H9 (cell line): ENCODE measurements around the gene SLC25A25. TPM values are rescaled to one million over a fixed set of nuclear protein-coding genes. Genes with fewer than 3 reads are reported as not detected.

Source experiments
- DNase-seq: peaks from one replicate; pipeline ENCODE4 v3.0.0-alpha.2; 2017
- H2AFZ ChIP-seq: one replicate; pipeline ENCODE4 v1.6.1; 2013; ENCODE audit warnings: mild to moderate bottlenecking, low read length, control low read depth, moderate library complexity
- H2AK5ac ChIP-seq: 2 replicates; pipeline ENCODE4 v1.6.1; 2013; ENCODE audit warnings: low read length, control low read depth, mixed read lengths; ENCODE audit not compliant: insufficient read length
- H2BK120ac ChIP-seq: one replicate; pipeline ENCODE4 v1.6.1; 2013; ENCODE audit warnings: low read depth, mild to moderate bottlenecking, low read length, control low read depth, inconsistent platforms; ENCODE audit not compliant: poor library complexity, severe bottlenecking
- H2BK12ac ChIP-seq: 2 replicates; pipeline ENCODE4 v1.6.1; 2013; ENCODE audit warnings: low read length, control low read depth, mixed read lengths, low read depth; ENCODE audit not compliant: insufficient read length
- H2BK15ac ChIP-seq: 2 replicates; pipeline ENCODE4 v1.6.1; 2013; ENCODE audit warnings: low read depth, low read length, control low read depth
- H2BK20ac ChIP-seq: one replicate; pipeline ENCODE4 v1.6.1; 2013; ENCODE audit warnings: low read depth, mild to moderate bottlenecking, low read length, control low read depth, inconsistent platforms; ENCODE audit not compliant: poor library complexity, severe bottlenecking
- H2BK5ac ChIP-seq: 2 replicates; pipeline ENCODE4 v1.6.1; 2013; ENCODE audit warnings: low read length, control low read depth, mixed read lengths; ENCODE audit not compliant: insufficient read length
- H3K14ac ChIP-seq: 2 replicates; pipeline ENCODE4 v1.6.1; 2013; ENCODE audit warnings: low read length, control low read depth; ENCODE audit not compliant: insufficient read depth
- H3K18ac ChIP-seq: 2 replicates; pipeline ENCODE4 v1.6.1; 2013; ENCODE audit warnings: low read depth, mild to moderate bottlenecking, mixed read lengths, low read length, control low read depth; ENCODE audit not compliant: insufficient read length
- H3K23ac ChIP-seq: 2 replicates; pipeline ENCODE4 v1.6.1; 2013; ENCODE audit warnings: low read length, control low read depth, mixed read lengths, low read depth; ENCODE audit not compliant: insufficient read length
- H3K23me2 ChIP-seq: 2 replicates; pipeline ENCODE4 v1.6.1; 2013; ENCODE audit warnings: low read depth, mild to moderate bottlenecking, mixed read lengths, low read length, control low read depth; ENCODE audit not compliant: insufficient read length, poor library complexity, severe bottlenecking
- H3K27ac ChIP-seq: 2 replicates; pipeline ENCODE4 v1.5.1; 2013; ENCODE audit warnings: low read length, control low read depth, mixed read lengths, low read depth; ENCODE audit not compliant: insufficient read length
- H3K27me3 ChIP-seq: 2 replicates; pipeline ENCODE4 v1.6.1; 2013; ENCODE audit warnings: low read length, control low read depth, inconsistent platforms; ENCODE audit not compliant: insufficient read depth
- H3K4ac ChIP-seq: 2 replicates; pipeline ENCODE4 v1.6.1; 2013; ENCODE audit warnings: low read depth, mild to moderate bottlenecking, control low read depth, inconsistent platforms, low read length, moderate library complexity
- H3K4me1 ChIP-seq: 2 replicates; pipeline ENCODE4 v1.6.1; 2013; ENCODE audit warnings: low read length, control low read depth, inconsistent platforms; ENCODE audit not compliant: insufficient read depth
- H3K4me2 ChIP-seq: 2 replicates; pipeline ENCODE4 v1.6.1; 2013; ENCODE audit warnings: low read length, control low read depth, mixed read lengths; ENCODE audit not compliant: insufficient read length, insufficient read depth
- H3K56ac ChIP-seq: 2 replicates; pipeline ENCODE4 v1.6.1; 2013; ENCODE audit warnings: low read depth, mild to moderate bottlenecking, mixed read lengths, low read length, control low read depth; ENCODE audit not compliant: insufficient read length
- H3K79me1 ChIP-seq: 2 replicates; pipeline ENCODE4 v1.6.1; 2013; ENCODE audit warnings: low read depth, mild to moderate bottlenecking, moderate library complexity, low read length, control low read depth, inconsistent platforms; ENCODE audit not compliant: insufficient read depth, poor library complexity, severe bottlenecking
- H3K79me2 ChIP-seq: 2 replicates; pipeline ENCODE4 v1.6.1; 2013; ENCODE audit warnings: low read length, control low read depth, inconsistent platforms; ENCODE audit not compliant: insufficient read depth
- H3K9ac ChIP-seq: 2 replicates; pipeline ENCODE4 v1.6.1; 2013; ENCODE audit warnings: low read length, control low read depth, mixed read lengths; ENCODE audit not compliant: insufficient read length; ENCODE audit errors: extremely low read depth
- H3K9me3 ChIP-seq: one replicate; pipeline ENCODE4 v1.6.1; 2013; ENCODE audit warnings: low read depth, low read length, inconsistent platforms; ENCODE audit not compliant: control insufficient read depth
- H3T11ph ChIP-seq: one replicate; pipeline ENCODE4 v1.6.1; 2013; ENCODE audit warnings: mild to moderate bottlenecking, low read length, control low read depth, inconsistent platforms
- H4K20me1 ChIP-seq: one replicate; pipeline ENCODE4 v1.6.1; 2013; ENCODE audit not compliant: control insufficient read depth, insufficient read length, insufficient read depth
- H4K5ac ChIP-seq: 2 replicates; pipeline ENCODE4 v1.6.1; 2013; ENCODE audit warnings: low read depth, mild to moderate bottlenecking, mixed read lengths, low read length, control low read depth; ENCODE audit not compliant: insufficient read length
- H4K8ac ChIP-seq: replicated peaks from 2 replicates; pipeline ENCODE4 v1.6.1; 2013; ENCODE audit warnings: low read length, control low read depth, mixed read lengths, low read depth; ENCODE audit not compliant: insufficient read length
- H4K91ac ChIP-seq: 2 replicates; pipeline ENCODE4 v1.6.1; 2013; ENCODE audit warnings: low read depth, mild to moderate bottlenecking, moderate library complexity, mixed read lengths, low read length, control low read depth; ENCODE audit not compliant: insufficient read length
- H3K27ac Mint-ChIP-seq, 3 experiments: 2 replicates in 2 of 3; 3 replicates in 1 of 3; pipeline ENCODE4 v1.8.0; 2020 to 2021; ENCODE audit warnings: mixed read lengths in 3 of 3, mild to moderate bottlenecking in 1 of 3, moderate library complexity in 1 of 3
- H3K27me3 Mint-ChIP-seq: 2 replicates; pipeline ENCODE4 v1.8.0; 2021; ENCODE audit warnings: low read depth, mild to moderate bottlenecking, moderate library complexity, mixed read lengths
- H3K36me3 Mint-ChIP-seq, 3 experiments: 2 replicates in 2 of 3; 3 replicates in 1 of 3; pipeline ENCODE4 v1.8.0; 2020 to 2021; ENCODE audit warnings: low read depth in 3 of 3, mixed read lengths in 3 of 3; ENCODE audit not compliant: insufficient read depth in 1 of 3
- H3K4me1 Mint-ChIP-seq, 2 experiments: 2 replicates each; pipeline ENCODE4 v1.8.0; 2020; ENCODE audit warnings: mixed read lengths in 2 of 2
- H3K4me3 Mint-ChIP-seq, 2 experiments: 2 replicates in 1 of 2; 3 replicates in 1 of 2; pipeline ENCODE4 v1.8.0; 2020 to 2021; ENCODE audit warnings: mild to moderate bottlenecking in 2 of 2, mixed read lengths in 2 of 2, moderate library complexity in 1 of 2
- H3K9me3 Mint-ChIP-seq, 2 experiments: 2 replicates in 1 of 2; 3 replicates in 1 of 2; pipeline ENCODE4 v1.8.0; 2020; ENCODE audit warnings: mild to moderate bottlenecking in 2 of 2, mixed read lengths in 2 of 2, moderate library complexity in 1 of 2
- WGBS: extraction: QIAGEN DNeasy Blood & Tissue Kit; methylation state at CpG from one replicate; pipeline ENCODE4 v1.1.7; 2013; ENCODE audit warnings: missing lambda C conversion rate, low lambda C conversion rate, mixed read lengths; ENCODE audit not compliant: insufficient read length; ENCODE audit errors: extremely low coverage; 5-methylcytosine and 5-hydroxymethylcytosine counted together
- total RNA-seq: library from RNA; stranded (reverse); gene quantifications from 2 replicates; pipeline ENCODE4 v1.2.1, GENCODE V29; 2021
- TF ChIP-seq, protein P1 (sequence below): fragments of 200-600 bp; sonication (generic); conservative IDR thresholded peaks from 3 replicates; pipeline ENCODE4 v1.8.0; 2021; ENCODE audit warnings: antibody characterized with exemption, mild to moderate bottlenecking

The SLC25A25 gene
- total RNA-seq, 1 experiment from 2014 or later: 16.9 TPM

DNA sequence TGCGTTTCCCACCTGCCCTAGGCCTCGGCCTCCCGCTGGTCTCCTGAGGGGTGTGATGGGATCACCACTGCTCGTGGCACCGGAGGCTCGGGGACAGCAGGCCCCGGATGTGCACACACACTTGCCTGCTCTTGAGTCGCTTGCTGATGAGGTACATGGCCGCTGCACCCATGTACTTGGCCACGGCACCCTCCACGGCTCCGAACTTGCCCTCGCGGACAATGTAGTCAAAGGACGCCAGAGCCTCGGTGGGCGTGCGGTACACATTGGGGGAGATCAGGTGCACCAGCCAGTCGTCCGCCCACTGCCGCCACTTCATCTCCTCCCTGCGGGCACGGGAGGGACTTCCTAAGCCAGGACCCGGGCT is 54.8 kb downstream of the SLC25A25 start:
- no peak for DNase-seq
- no peaks in the 10 kb centered on the region for H3K79me1 ChIP-seq
- Mint-ChIP-seq H3K4me1 (peaks cover 20% of the 10 kb centered on the region in 2 experiments), H3K9me3 (no peaks in the 10 kb centered on the region), H3K27ac (no peak overlapping the region), H3K27me3 (no peaks in the 10 kb centered on the region), H3K36me3 (peaks cover 21 to 38% (median 36%) of the 10 kb centered on the region in 3 experiments), H3K4me3 (no peak overlapping the region)
- no peaks in the 10 kb centered on the region for H3K79me2 ChIP-seq
- H3K18ac ChIP-seq: no peak overlapping the region
- H3K4me2 ChIP-seq: no peak overlapping the region
- no peak overlapping the region for H2BK12ac ChIP-seq
- no peak overlapping the region for H4K8ac ChIP-seq
- TF ChIP-seq, protein P1, sequence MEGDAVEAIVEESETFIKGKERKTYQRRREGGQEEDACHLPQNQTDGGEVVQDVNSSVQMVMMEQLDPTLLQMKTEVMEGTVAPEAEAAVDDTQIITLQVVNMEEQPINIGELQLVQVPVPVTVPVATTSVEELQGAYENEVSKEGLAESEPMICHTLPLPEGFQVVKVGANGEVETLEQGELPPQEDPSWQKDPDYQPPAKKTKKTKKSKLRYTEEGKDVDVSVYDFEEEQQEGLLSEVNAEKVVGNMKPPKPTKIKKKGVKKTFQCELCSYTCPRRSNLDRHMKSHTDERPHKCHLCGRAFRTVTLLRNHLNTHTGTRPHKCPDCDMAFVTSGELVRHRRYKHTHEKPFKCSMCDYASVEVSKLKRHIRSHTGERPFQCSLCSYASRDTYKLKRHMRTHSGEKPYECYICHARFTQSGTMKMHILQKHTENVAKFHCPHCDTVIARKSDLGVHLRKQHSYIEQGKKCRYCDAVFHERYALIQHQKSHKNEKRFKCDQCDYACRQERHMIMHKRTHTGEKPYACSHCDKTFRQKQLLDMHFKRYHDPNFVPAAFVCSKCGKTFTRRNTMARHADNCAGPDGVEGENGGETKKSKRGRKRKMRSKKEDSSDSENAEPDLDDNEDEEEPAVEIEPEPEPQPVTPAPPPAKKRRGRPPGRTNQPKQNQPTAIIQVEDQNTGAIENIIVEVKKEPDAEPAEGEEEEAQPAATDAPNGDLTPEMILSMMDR: no peak
- H4K5ac ChIP-seq: no peak overlapping the region
- H3K9me3 ChIP-seq: no peaks in the 10 kb centered on the region
- H3K9ac ChIP-seq: no peak overlapping the region
- no peak overlapping the region for H3K4ac ChIP-seq
- no peaks in the 10 kb centered on the region for H3K4me1 ChIP-seq
- no peak overlapping the region for H3T11ph ChIP-seq
- H2BK5ac ChIP-seq: no peak overlapping the region
- H4K91ac ChIP-seq: no peak overlapping the region
- no peaks in the 10 kb centered on the region for H4K20me1 ChIP-seq
- H2AK5ac ChIP-seq: no peak overlapping the region
- no peaks in the 10 kb centered on the region for H3K27me3 ChIP-seq
- peaks cover 4% of the 10 kb centered on the region for H3K23me2 ChIP-seq
- no peak overlapping the region for H2BK20ac ChIP-seq
- no peak overlapping the region for H3K27ac ChIP-seq
- no CpG with 5 or more reads among the region's 24 CpGs for WGBS
- H3K23ac ChIP-seq: no peak overlapping the region
- no peak overlapping the region for H3K56ac ChIP-seq
- no peak overlapping the region for H2AFZ ChIP-seq
- no peak overlapping the region for H3K14ac ChIP-seq
- H2BK120ac ChIP-seq: no peak overlapping the region
- H2BK15ac ChIP-seq: no peak overlapping the region
